Activated gamma-delta T cell treated with Interleukin-2 at 50 U/mL for 16 hours (primary cell): ENCODE measurements around the gene RPS4Y2.

Source experiments
- DNase-seq: peaks from one replicate; pipeline ENCODE4 v3.0.0-alpha.2; 2020

Gene RPS4Y2

GRCh38 chrY:20755808-20756207 lies at the start of gene RPS4Y2:
Gene RPS4Y2, plus strand, starts transcription at chrY:20756108. Its CDS starts 56 bp downstream, at chrY:20756164.
- DNase-seq = no peak

GRCh38 chrY:20714391-20714790 lies 41.5 kb upstream of the RPS4Y2 start:
- no peak for DNase-seq

DNA sequence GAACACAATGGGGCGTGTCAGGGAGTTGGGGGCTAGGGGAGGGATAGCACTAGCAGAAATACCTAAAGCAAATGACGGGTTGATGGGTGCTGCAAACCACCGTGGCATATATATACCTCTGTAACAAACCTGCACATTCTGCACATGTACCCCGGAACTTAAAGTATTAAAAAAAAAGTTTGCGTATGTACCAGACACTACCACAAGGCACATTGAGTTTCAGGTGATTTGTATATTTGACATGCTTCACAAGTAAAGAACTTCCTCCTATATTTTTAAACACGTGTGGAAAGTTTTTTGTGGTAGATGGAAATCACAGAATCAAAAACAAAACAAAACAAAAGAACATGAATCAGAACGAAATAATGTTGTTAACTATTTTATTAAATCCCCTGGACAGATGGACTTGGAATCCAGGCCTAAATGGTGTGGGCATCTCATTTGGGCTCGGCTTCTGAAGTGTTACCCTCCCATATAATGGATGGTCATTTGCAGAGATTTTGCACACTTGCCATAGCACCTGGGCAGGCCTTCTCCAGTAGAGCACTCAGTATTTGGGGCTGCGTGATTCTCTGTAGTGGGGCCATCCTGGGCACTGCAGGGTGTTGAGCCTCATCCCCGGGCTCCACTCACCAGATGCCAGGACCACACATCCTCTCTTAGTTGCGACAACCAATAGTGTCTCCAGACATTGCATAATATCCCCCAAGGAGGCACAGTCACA lies 29.6 kb upstream of the RPS4Y2 start:
- DNase-seq = no peak

- DNase-seq = no peak
These were observed 20.7 kb upstream of the RPS4Y2 start for GRCh38 chrY:20735200-20735599.

GRCh38 chrY:20739806-20740205 lies 16.1 kb upstream of the RPS4Y2 start:
- no peak for DNase-seq

GRCh38 chrY:20740609-20741008 lies 15.3 kb upstream of the RPS4Y2 start:
- DNase-seq = no peak

GRCh38 chrY:20745060-20745459 lies 10.8 kb upstream of the RPS4Y2 start:
- DNase-seq = no peak

DNA sequence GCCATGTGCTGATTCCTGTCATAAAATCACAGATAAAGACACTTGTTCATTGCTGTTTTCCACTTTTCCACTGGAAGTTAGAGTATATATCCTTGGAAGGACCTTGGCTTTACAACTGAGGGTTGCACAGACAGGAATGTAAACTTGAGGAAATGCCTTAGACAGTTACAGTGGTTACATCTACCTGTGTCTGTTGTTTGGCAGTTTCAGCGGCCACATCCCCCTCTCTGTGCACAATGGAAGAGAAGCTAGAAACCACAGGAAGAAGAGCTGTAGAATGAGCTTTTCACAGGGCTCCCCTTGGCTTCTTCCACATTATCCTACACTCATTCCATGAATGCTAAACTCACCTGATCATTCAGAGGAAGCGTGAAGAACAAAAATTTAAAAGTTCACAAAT lies 9.0 kb upstream of the RPS4Y2 start:
- no peak for DNase-seq

- DNase-seq = no peak
These were observed 8.0 kb downstream of the RPS4Y2 start for GRCh38 chrY:20763869-20764268.

GRCh38 chrY:20765117-20765516 lies 9.2 kb downstream of the RPS4Y2 start:
- DNase-seq = no peak

DNA sequence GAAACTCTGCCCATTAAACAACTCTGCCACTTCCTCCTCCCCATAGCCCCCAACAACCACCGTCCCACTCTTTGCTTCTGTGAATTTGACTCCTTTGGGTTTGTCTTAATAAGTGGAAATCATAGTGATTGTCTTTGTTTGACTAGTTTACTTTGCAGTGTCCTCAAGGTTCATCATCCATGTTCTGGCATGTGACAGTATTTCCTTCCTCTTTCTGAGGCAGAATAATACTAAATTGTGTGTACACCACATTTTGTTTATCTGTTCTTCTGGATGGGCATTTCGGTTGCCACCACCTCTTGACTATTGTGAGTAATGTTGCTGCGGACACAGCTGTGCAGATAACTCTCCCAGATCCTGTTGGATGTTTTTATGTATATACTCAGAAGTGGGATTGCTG lies 14.8 kb downstream of the RPS4Y2 start:
- DNase-seq = no peak

GRCh38 chrY:20776104-20776503 lies 20.2 kb downstream of the RPS4Y2 start:
- no peak for DNase-seq

- no peak for DNase-seq
These were observed 24.3 kb downstream of the RPS4Y2 start for GRCh38 chrY:20780104-20780654.

GRCh38 chrY:20780776-20781175 lies 24.9 kb downstream of the RPS4Y2 start:
- DNase-seq = no peak

- DNase-seq = no peak
These were observed 25.5 kb downstream of the RPS4Y2 start for GRCh38 chrY:20781408-20781807.

DNA sequence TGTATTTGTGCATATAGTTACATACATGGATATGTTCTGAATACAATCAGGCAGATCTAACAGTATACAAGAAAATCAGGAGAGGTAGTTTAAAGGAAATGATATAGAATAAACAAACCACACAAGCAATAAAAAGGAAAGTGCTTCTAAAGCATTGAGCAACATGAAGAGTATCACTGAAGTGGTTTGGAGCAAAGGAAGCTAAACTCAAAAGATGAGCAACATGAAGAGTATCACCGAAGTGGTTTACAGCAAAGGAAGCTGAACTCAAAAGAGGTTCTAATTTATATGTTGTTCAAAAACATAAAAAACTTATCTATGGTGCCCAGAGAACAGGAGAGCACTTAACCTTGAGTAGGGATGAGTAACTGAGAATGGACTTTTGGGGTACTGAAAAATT lies 29.1 kb downstream of the RPS4Y2 start:
- DNase-seq = no peak

DNA sequence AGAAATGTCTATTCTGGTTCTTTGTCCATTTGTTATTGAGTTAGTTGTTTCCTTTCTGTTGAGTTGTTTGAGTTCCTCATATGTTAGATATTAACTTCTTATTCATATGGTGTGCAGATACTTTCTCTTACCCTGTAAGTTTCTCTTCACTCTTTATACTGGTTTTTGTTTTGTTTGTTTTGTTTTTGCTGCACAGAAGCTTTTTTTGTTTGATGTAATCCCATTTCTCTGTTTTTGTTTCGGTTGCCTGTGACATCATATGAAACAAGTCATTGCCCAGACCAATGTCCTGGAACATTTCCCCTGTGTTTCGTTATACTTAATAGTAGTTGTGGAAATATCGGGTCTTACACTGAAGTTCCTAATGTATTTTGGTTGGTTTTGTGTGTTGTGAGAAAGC lies 31.2 kb downstream of the RPS4Y2 start:
- no peak for DNase-seq

- DNase-seq = no peak
These were observed 42.6 kb downstream of the RPS4Y2 start for GRCh38 chrY:20798351-20799049.

DNA sequence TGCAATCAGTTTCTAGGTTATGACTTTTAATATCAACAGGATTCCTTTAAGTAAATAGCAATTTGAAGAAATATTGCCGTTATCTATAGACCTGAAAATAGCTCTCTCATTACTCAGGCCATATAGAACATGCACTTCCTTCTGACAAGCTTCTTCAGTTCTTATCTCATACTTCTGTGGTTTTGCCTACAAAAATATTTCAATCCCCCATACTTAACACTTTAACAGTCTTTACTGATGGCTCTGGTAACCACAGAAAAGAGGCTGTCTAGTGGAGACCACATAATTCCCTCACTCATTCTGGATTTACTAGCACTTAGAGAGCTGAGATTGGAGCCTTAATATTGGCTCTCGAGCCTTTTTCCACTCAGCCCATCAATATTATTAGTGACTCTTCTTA lies 46.8 kb downstream of the RPS4Y2 start:
- DNase-seq = no peak

DNA sequence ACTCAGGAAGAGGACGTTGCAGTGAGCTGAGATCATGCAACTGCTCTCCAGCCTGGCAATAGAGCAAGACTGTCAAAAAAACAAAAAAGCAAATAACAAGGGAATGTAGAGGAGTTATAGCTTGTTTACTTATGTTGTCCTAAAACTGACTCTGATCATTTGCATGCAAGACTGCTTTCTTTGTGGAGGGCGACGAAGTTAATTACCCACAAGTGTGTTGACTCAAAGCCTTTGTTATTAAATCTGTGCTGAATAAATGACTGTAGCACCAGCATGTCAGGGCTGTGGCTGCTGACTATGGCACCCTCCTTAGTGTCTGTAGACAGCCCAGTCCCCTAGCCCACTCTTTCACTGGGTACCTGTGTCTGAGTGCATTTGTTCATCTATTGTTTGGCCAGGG lies 50.3 kb downstream of the RPS4Y2 start:
- no peak for DNase-seq

DNA sequence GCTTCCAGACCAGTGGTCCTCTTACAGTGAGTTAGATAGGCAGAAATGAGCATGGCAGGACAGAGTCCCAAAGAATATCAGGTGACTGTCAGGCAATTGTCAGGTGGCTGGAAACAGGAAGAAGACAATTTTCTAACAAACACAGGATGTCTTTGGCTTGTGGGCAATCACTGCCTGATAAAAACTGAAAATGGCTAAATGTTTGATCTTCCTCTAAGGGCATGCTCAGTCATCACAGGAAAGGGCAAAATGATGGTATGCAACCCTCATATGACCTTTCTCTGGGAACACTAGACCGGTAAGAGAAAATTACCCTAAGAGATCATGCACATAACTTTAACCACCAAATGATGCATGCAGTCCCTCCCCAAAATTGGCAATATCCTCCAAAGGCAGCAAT lies 57.6 kb downstream of the RPS4Y2 start:
- DNase-seq = no peak

- DNase-seq = no peak
These were observed 58.9 kb downstream of the RPS4Y2 start for GRCh38 chrY:20814794-20815193.

DNA sequence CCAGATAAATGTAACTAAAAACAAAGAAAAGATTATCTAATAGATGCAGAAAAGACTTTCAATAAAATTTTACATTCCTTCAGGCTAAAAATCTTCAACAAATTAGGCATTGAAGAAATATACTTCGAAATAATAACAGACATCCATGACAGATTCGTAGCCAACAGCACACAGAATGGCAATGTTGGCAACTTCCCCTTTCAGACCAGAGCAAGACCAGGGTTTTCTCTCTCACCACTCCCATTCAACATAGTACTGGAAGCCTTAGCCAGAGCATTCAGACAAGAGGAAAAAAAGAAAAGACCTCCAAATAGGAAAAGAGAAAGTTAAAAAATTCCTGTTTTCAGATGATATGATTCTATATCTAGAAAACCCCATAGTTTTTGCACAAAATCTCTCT lies 61.2 kb downstream of the RPS4Y2 start:
- no peak for DNase-seq
